ENCODE measurements around the gene ATP2B2.

- TF ChIP-seq CTCF (conservative IDR thresholded peaks at IDR 0.05; ENCODE audit: low read depth in 2 of 2) (no peak), REST (IDR thresholded peaks at IDR 0.05; ENCODE audit: unreplicated experiment) (no peak), CREB1 (CRISPR knock-in tag; IDR thresholded peaks at IDR 0.05; ENCODE audit: low read depth) (no peak), EZH2 (IDR thresholded peaks at IDR 0.05; ENCODE audit: low read depth, unreplicated experiment) (no peak), POLR2AphosphoS5 (IDR thresholded peaks at IDR 0.05; ENCODE audit: low read depth) (no peak), ZNF331 (CRISPR knock-in tag; IDR thresholded peaks at IDR 0.05; ENCODE audit: low read depth) (no peak), EZH2phosphoT487 (IDR thresholded peaks at IDR 0.05; ENCODE audit: unreplicated experiment) (no peak)
Measured at GRCh38 chr3:10485806-10486205, 19.6 kb downstream of the ATP2B2 start.

All from GM23338 (cell line).